PC-3 (cell line): ENCODE results near the gene TAF4. TPM values are rescaled to one million over a fixed set of nuclear protein-coding genes. Genes with fewer than 3 reads are reported as not detected.

Source experiments
- ATAC-seq: fragments of 200-7000 bp; cut with Tn5 transposase; 2 replicates; pipeline ENCODE4 v1.9.1; 2020; ENCODE audit warnings: mild to moderate bottlenecking, moderate library complexity
- BruUV-seq: library from RNA; stranded (reverse); fragments of 400-500 nt; replicated peaks from 2 replicates; lab custom pipeline; 2021; lab: Mats Ljungman, UMichigan
- CTCF ChIA-PET: fragments of 300-600 bp; sonication (Branson Sonifier 250); formaldehyde crosslinking; loops from one replicate; lab custom pipeline; 2022; ENCODE audit warnings: antibody characterized with exemption; lab: Charles Lee
- POLR2A ChIA-PET: fragments of 300-600 bp; sonication (Branson Sonifier 250); formaldehyde crosslinking; loops from one replicate; lab custom pipeline; 2022; ENCODE audit warnings: antibody characterized with exemption; ENCODE audit not compliant: unreplicated experiment; lab: Charles Lee
- DNase-seq: peaks from one replicate; pipeline ENCODE4 v3.0.0-alpha.2; 2015
- H2AFZ ChIP-seq: fragments of 300-600 bp; sonication (generic); 2 replicates; pipeline ENCODE4 v1.6.0; 2016; ENCODE audit warnings: antibody characterized with exemption, low read length
- H3F3A ChIP-seq: fragments of 300-600 bp; sonication (generic); one replicate; pipeline ENCODE4 v1.6.0; 2017; ENCODE audit warnings: antibody characterized with exemption, low read length, control low read depth, mild to moderate bottlenecking; ENCODE audit not compliant: unreplicated experiment
- H3K27ac ChIP-seq: fragments of 300-600 bp; sonication (generic); 2 replicates; pipeline ENCODE4 v1.5.1; 2016; ENCODE audit warnings: mild to moderate bottlenecking, low read length
- H3K27me3 ChIP-seq: fragments of 300-600 bp; sonication (generic); 2 replicates; pipeline ENCODE4 v1.6.1; 2016; ENCODE audit warnings: low read length, mixed read lengths
- H3K36me3 ChIP-seq: fragments of 300-600 bp; sonication (generic); 2 replicates; pipeline ENCODE4 v1.6.1; 2016; ENCODE audit warnings: low read depth, mixed run types, low read length, mixed read lengths
- H3K4me1 ChIP-seq: fragments of 300-600 bp; sonication (generic); 2 replicates; pipeline ENCODE4 v1.5.1; 2016; ENCODE audit warnings: low read length; ENCODE audit not compliant: insufficient read depth
- H3K4me2 ChIP-seq: fragments of 300-600 bp; sonication (generic); 2 replicates; pipeline ENCODE4 v1.6.0; 2016; ENCODE audit warnings: low read length
- H3K4me3 ChIP-seq: fragments of 300-600 bp; sonication (generic); 2 replicates; pipeline ENCODE4 v1.5.1; 2016; ENCODE audit warnings: mild to moderate bottlenecking, low read length, mixed read lengths
- H3K79me2 ChIP-seq: fragments of 300-600 bp; sonication (generic); 2 replicates; pipeline ENCODE4 v1.6.1; 2017; ENCODE audit warnings: low read length, mixed read lengths
- H3K9ac ChIP-seq: fragments of 300-600 bp; sonication (generic); 2 replicates; pipeline ENCODE4 v1.6.0; 2016; ENCODE audit warnings: mild to moderate bottlenecking, low read length
- H3K9me2 ChIP-seq: fragments of 300-600 bp; sonication (generic); replicated peaks from 2 replicates; pipeline ENCODE4 v1.6.1; 2016; ENCODE audit warnings: mixed run types, low read length, mixed read lengths
- H3K9me3 ChIP-seq: fragments of 300-600 bp; sonication (generic); 2 replicates; pipeline ENCODE4 v1.6.1; 2016; ENCODE audit warnings: low read length, mixed read lengths
- H4K20me1 ChIP-seq: fragments of 300-600 bp; sonication (generic); 2 replicates; pipeline ENCODE4 v1.6.1; 2016; ENCODE audit warnings: low read length, mixed read lengths
- CTCF ChIP-seq: fragments of 300-600 bp; sonication (generic); conservative IDR thresholded peaks from 2 replicates; pipeline ENCODE4 v1.5.1; 2017; ENCODE audit warnings: antibody characterized with exemption, low read depth, mild to moderate bottlenecking, low read length
- EZH2 ChIP-seq: fragments of 300-600 bp; sonication (generic); IDR thresholded peaks from one replicate; pipeline ENCODE4 v1.6.1; 2017; ENCODE audit warnings: antibody characterized with exemption, mild to moderate bottlenecking, low read length; ENCODE audit not compliant: unreplicated experiment
- EZH2phosphoT487 ChIP-seq: fragments of 300-600 bp; sonication (generic); IDR thresholded peaks from 2 replicates; pipeline ENCODE4 v1.6.1; 2018; ENCODE audit warnings: mild to moderate bottlenecking, antibody characterized with exemption, low read length, borderline replicate concordance
- intact Hi-C: fragments of 100-400 bp; cut with micrococcal nuclease; formaldehyde crosslinking; loops from 2 replicates; pipeline ENCODE4 v1.9.0; 2023
- total RNA-seq: library from RNA; depleted of rRNA; stranded (reverse); fragments of >200 nt; gene quantifications from 2 replicates; pipeline ENCODE4 v1.2.3, GENCODE V29; 2014

The TAF4 gene
- total RNA-seq, 1 experiment from 2014 or later = 9.6 TPM

GRCh38 chr20:62103508-62104233 is 38.0 kb upstream of the TAF4 start:
- no peaks in the 10 kb centered on the region for H3K79me2 ChIP-seq
- DNase-seq (no peak), ATAC-seq (no peak)
- H3K9me3 ChIP-seq = peaks cover 2% of the 10 kb centered on the region; the same call in 1 of the 2 replicates
- H3K27ac ChIP-seq = no peak overlapping the region
- intact Hi-C loops = no loop called here
- peaks cover 5% of the 10 kb centered on the region; the same call in 1 of the 2 replicates for H3K27me3 ChIP-seq
- no peaks in the 10 kb centered on the region for H3K4me1 ChIP-seq
- ChIA-PET POLR2A (no interaction called here), CTCF (no interaction called here)
- H3K4me2 ChIP-seq = no peak overlapping the region
- no peak overlapping the region for H3K4me3 ChIP-seq
- no peaks in the 10 kb centered on the region for H3K9me2 ChIP-seq
- no peaks in the 10 kb centered on the region for H4K20me1 ChIP-seq
- no TSS peak for BruUV-seq
- no peaks in the 10 kb centered on the region for H3K36me3 ChIP-seq
- H3K9ac ChIP-seq = no peak overlapping the region
- H3F3A ChIP-seq = no peaks in the 10 kb centered on the region
- no peak for TF ChIP-seq EZH2phosphoT487
- TF ChIP-seq CTCF = no peak
- TF ChIP-seq EZH2 = no peak
- H2AFZ ChIP-seq = no peak overlapping the region

- H3K9me3 ChIP-seq = no peaks in the 10 kb centered on the region; the same call in 1 of the 2 replicates
- no TSS peak for BruUV-seq
- no peaks in the 10 kb centered on the region for H3K9me2 ChIP-seq
- H3K27me3 ChIP-seq = peaks cover 5% of the 10 kb centered on the region; the same call in 1 of the 2 replicates
- ChIA-PET CTCF (no interaction called here), POLR2A (no interaction called here)
- H3K79me2 ChIP-seq = no peaks in the 10 kb centered on the region
- H3K4me1 ChIP-seq = no peaks in the 10 kb centered on the region
- H2AFZ ChIP-seq = no peak overlapping the region
- no peaks in the 10 kb centered on the region for H3F3A ChIP-seq
- no peaks in the 10 kb centered on the region for H3K36me3 ChIP-seq
- intact Hi-C loops = no loop called here
- TF ChIP-seq EZH2 (no peak), CTCF (no peak), EZH2phosphoT487 (no peak)
- DNase-seq (no peak), ATAC-seq (no peak)
- H3K4me2 ChIP-seq = no peak overlapping the region
- H3K27ac ChIP-seq = no peak overlapping the region
- H3K4me3 ChIP-seq = no peak overlapping the region
- no peaks in the 10 kb centered on the region for H4K20me1 ChIP-seq
- no peak overlapping the region for H3K9ac ChIP-seq
These were observed 35.4 kb upstream of the TAF4 start for GRCh38 chr20:62101078-62101477.

- ChIA-PET CTCF (no interaction called here), POLR2A (no interaction called here)
- no peaks in the 10 kb centered on the region for H3K36me3 ChIP-seq
- H2AFZ ChIP-seq = no peak overlapping the region
- no peaks in the 10 kb centered on the region for H3K9me2 ChIP-seq
- no peak overlapping the region for H3K9ac ChIP-seq
- no peak for DNase-seq
- BruUV-seq = no TSS peak
- TF ChIP-seq EZH2phosphoT487 = no peak
- no peak for TF ChIP-seq CTCF
- TF ChIP-seq EZH2 = no peak
- H3K4me2 ChIP-seq = no peak overlapping the region
- no peaks in the 10 kb centered on the region for H3F3A ChIP-seq
- H4K20me1 ChIP-seq = no peaks in the 10 kb centered on the region
- H3K79me2 ChIP-seq = no peaks in the 10 kb centered on the region
- no peaks in the 10 kb centered on the region for H3K9me3 ChIP-seq
- H3K4me1 ChIP-seq = no peaks in the 10 kb centered on the region
- no peak overlapping the region for H3K27ac ChIP-seq
- peaks cover 5% of the 10 kb centered on the region; the same call in 1 of the 2 replicates for H3K27me3 ChIP-seq
- intact Hi-C loops = no loop called here
- ATAC-seq = no peak
- no peak overlapping the region for H3K4me3 ChIP-seq
These were observed 32.3 kb upstream of the TAF4 start for GRCh38 chr20:62097881-62098407.
